HEK293 (cell line): Measurements from ENCODE around the gene KCTD1.

ENCODE experiments used
- CTCF ChIA-PET: fragments of 350-600 bp; formaldehyde crosslinking; extraction: SDS; loops from one replicate; lab custom pipeline; 2021; ENCODE audit warnings: antibody characterized with exemption; lab: Yijun Ruan, JAX
- POLR2A ChIA-PET: fragments of 300-600 bp; formaldehyde crosslinking; extraction: SDS; loops from one replicate; lab custom pipeline; 2020; ENCODE audit warnings: antibody characterized with exemption, inconsistent platforms; lab: Yijun Ruan, JAX
- H3K27ac ChIP-seq: fragments of 200-500 bp; sonication (Bioruptor generic); 2 replicates; pipeline ENCODE4 v1.5.1; 2014; ENCODE audit warnings: low read depth, low read length, control low read depth, inconsistent platforms; ENCODE audit errors: extremely low read depth
- H3K36me3 ChIP-seq, 2 experiments: fragments of 200-500 bp in 1 of 2; sonication (Bioruptor generic) in 1 of 2; 1 replicate in 1 of 2; 2 replicates in 1 of 2; pipeline ENCODE4 v1.5.1; 2014 to 2017; ENCODE audit warnings: inconsistent platforms in 2 of 2, low read length in 2 of 2; ENCODE audit not compliant: control insufficient read depth in 2 of 2, insufficient read depth in 1 of 2
- H3K4me1 ChIP-seq: fragments of 200-500 bp; sonication (Bioruptor generic); 2 replicates; pipeline ENCODE4 v1.5.1; 2014; ENCODE audit warnings: mild to moderate bottlenecking, low read length, inconsistent platforms; ENCODE audit not compliant: control insufficient read depth, insufficient read depth
- H3K4me3 ChIP-seq: 2 replicates; pipeline ENCODE4 v1.5.1; 2011; ENCODE audit warnings: low read depth, mild to moderate bottlenecking, control low read depth, low read length, moderate library complexity
- H3K9me3 ChIP-seq: fragments of 200-500 bp; sonication (Bioruptor generic); 2 replicates; pipeline ENCODE4 v1.5.1; 2014; ENCODE audit warnings: low read depth, low read length, inconsistent platforms; ENCODE audit not compliant: control insufficient read depth, insufficient read depth
- BCL11B ChIP-seq: fragments of 450-650 bp; formaldehyde crosslinking; IDR thresholded peaks from 2 replicates; pipeline ENCODE4 v1.5.1; 2016; ENCODE audit warnings: low read depth, missing biosample characterization, missing genetic modification characterization
- BCL6B ChIP-seq: fragments of 450-650 bp; formaldehyde crosslinking; IDR thresholded peaks from 2 replicates; pipeline ENCODE4 v1.5.1; 2017; ENCODE audit warnings: missing biosample characterization, missing genetic modification characterization
- GLIS1 ChIP-seq: fragments of 450-650 bp; formaldehyde crosslinking; IDR thresholded peaks from 2 replicates; pipeline ENCODE4 v1.5.1; 2016; ENCODE audit warnings: missing biosample characterization, missing genetic modification characterization
- INSM2 ChIP-seq: fragments of 450-650 bp; formaldehyde crosslinking; IDR thresholded peaks from 2 replicates; pipeline ENCODE4 v1.5.1; 2016; ENCODE audit warnings: missing biosample characterization, missing genetic modification characterization
- PRDM1 ChIP-seq: fragments of 450-650 bp; formaldehyde crosslinking; IDR thresholded peaks from 2 replicates; pipeline ENCODE4; 2016; ENCODE audit warnings: missing biosample characterization, missing genetic modification characterization
- ZBTB20 ChIP-seq: fragments of 450-650 bp; formaldehyde crosslinking; IDR thresholded peaks from 2 replicates; pipeline ENCODE4 v1.5.1; 2016; ENCODE audit warnings: missing biosample characterization, missing genetic modification characterization
- ZFP3 ChIP-seq: fragments of 450-650 bp; formaldehyde crosslinking; IDR thresholded peaks from 2 replicates; pipeline ENCODE4 v1.5.1; 2016; ENCODE audit warnings: low read depth, missing biosample characterization, missing genetic modification characterization
- ZNF2 ChIP-seq: fragments of 450-650 bp; formaldehyde crosslinking; IDR thresholded peaks from 2 replicates; pipeline ENCODE4 v1.5.1; 2016; ENCODE audit warnings: missing biosample characterization, missing genetic modification characterization
- ZNF354C ChIP-seq: fragments of 450-650 bp; formaldehyde crosslinking; IDR thresholded peaks from 2 replicates; pipeline ENCODE4 v1.5.1; 2016; ENCODE audit warnings: missing biosample characterization, missing genetic modification characterization, low read depth, borderline replicate concordance
- ZNF404 ChIP-seq: fragments of 450-650 bp; formaldehyde crosslinking; IDR thresholded peaks from 2 replicates; pipeline ENCODE4 v1.5.1; 2017; ENCODE audit warnings: missing biosample characterization, missing genetic modification characterization
- ZNF426 ChIP-seq: fragments of 450-650 bp; formaldehyde crosslinking; IDR thresholded peaks from 2 replicates; pipeline ENCODE4 v1.5.1; 2017; ENCODE audit warnings: missing biosample characterization, missing genetic modification characterization, mild to moderate bottlenecking, inconsistent platforms, moderate library complexity
- ZNF555 ChIP-seq: fragments of 450-650 bp; formaldehyde crosslinking; conservative IDR thresholded peaks from 2 replicates; pipeline ENCODE4 v1.5.1; 2017; ENCODE audit warnings: missing biosample characterization, mild to moderate bottlenecking, missing genetic modification characterization, inconsistent platforms
- ZNF561 ChIP-seq: fragments of 450-650 bp; IDR thresholded peaks from 2 replicates; pipeline ENCODE4 v1.5.1; 2018; ENCODE audit warnings: missing biosample characterization, missing genetic modification characterization, borderline replicate concordance
- ZNF654 ChIP-seq: fragments of 450-650 bp; formaldehyde crosslinking; IDR thresholded peaks from 2 replicates; pipeline ENCODE4 v1.5.1; 2016; ENCODE audit warnings: low read depth, missing biosample characterization, missing genetic modification characterization
- ZNF658 ChIP-seq: fragments of 450-650 bp; formaldehyde crosslinking; IDR thresholded peaks from 2 replicates; pipeline ENCODE4; 2016; ENCODE audit warnings: missing biosample characterization, missing genetic modification characterization
- ZXDB ChIP-seq: fragments of 450-650 bp; formaldehyde crosslinking; IDR thresholded peaks from 2 replicates; pipeline ENCODE4 v1.5.1; 2016; ENCODE audit warnings: missing biosample characterization, missing genetic modification characterization
- TF ChIP-seq, protein P1 (sequence below): fragments of 450-650 bp; formaldehyde crosslinking; IDR thresholded peaks from 2 replicates; pipeline ENCODE4 v1.5.1; 2016; ENCODE audit warnings: missing biosample characterization, missing genetic modification characterization, borderline replicate concordance
- TF ChIP-seq, protein P2 (sequence below): fragments of 450-650 bp; formaldehyde crosslinking; IDR thresholded peaks from 2 replicates; pipeline ENCODE4 v1.5.1; 2016; ENCODE audit warnings: missing biosample characterization, missing genetic modification characterization, borderline replicate concordance

The KCTD1 gene

DNA sequence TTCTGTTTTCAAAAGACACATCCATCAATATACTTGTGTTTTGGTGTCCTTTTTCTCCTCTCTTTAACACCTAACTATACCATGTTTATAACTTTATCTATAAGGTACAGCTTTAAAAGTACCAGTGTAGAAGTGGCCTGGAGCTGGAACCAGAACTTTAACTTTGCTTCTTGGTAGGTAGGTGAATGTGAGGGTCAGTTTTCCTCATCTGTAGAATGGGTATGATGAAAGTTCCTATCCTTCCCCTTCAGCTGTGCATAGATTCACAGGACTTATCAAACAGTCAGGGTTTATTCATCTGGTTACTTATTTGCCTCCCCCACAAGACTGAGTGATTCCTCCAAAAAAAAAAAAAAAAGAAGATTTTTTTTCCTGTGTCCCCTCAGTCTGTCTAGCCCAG lies 12.7 kb downstream of the KCTD1 start:
- H3K27ac ChIP-seq = no peak overlapping the region
- H3K36me3 ChIP-seq = no peaks in the 10 kb centered on the region
- H3K9me3 ChIP-seq = no peaks in the 10 kb centered on the region
- no peak for TF ChIP-seq ZNF561 (tag by site-specific recombination)
- no peak for TF ChIP-seq ZNF555 (tag by site-specific recombination)
- no peak for TF ChIP-seq PRDM1 (tag by site-specific recombination)
- no peak for TF ChIP-seq INSM2 (tag by site-specific recombination)
- no peak for TF ChIP-seq BCL11B
- no peak for TF ChIP-seq ZNF654 (tag by site-specific recombination)
- TF ChIP-seq ZBTB20 = no peak
- no peak for TF ChIP-seq ZNF426 (tag by site-specific recombination)
- TF ChIP-seq BCL6B = no peak
- TF ChIP-seq, protein P1, sequence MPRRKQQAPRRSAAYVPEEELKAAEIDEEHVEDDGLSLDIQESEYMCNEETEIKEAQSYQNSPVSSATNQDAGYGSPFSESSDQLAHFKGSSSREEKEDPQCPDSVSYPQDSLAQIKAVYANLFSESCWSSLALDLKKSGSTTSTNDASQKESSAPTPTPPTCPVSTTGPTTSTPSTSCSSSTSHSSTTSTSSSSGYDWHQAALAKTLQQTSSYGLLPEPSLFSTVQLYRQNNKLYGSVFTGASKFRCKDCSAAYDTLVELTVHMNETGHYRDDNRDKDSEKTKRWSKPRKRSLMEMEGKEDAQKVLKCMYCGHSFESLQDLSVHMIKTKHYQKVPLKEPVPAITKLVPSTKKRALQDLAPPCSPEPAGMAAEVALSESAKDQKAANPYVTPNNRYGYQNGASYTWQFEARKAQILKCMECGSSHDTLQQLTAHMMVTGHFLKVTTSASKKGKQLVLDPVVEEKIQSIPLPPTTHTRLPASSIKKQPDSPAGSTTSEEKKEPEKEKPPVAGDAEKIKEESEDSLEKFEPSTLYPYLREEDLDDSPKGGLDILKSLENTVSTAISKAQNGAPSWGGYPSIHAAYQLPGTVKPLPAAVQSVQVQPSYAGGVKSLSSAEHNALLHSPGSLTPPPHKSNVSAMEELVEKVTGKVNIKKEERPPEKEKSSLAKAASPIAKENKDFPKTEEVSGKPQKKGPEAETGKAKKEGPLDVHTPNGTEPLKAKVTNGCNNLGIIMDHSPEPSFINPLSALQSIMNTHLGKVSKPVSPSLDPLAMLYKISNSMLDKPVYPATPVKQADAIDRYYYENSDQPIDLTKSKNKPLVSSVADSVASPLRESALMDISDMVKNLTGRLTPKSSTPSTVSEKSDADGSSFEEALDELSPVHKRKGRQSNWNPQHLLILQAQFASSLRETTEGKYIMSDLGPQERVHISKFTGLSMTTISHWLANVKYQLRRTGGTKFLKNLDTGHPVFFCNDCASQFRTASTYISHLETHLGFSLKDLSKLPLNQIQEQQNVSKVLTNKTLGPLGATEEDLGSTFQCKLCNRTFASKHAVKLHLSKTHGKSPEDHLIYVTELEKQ (tag by site-specific recombination) = no peak
- no peak for TF ChIP-seq ZNF658 (tag by site-specific recombination)
- no peak for TF ChIP-seq ZNF354C (tag by site-specific recombination)
- TF ChIP-seq, protein P2, sequence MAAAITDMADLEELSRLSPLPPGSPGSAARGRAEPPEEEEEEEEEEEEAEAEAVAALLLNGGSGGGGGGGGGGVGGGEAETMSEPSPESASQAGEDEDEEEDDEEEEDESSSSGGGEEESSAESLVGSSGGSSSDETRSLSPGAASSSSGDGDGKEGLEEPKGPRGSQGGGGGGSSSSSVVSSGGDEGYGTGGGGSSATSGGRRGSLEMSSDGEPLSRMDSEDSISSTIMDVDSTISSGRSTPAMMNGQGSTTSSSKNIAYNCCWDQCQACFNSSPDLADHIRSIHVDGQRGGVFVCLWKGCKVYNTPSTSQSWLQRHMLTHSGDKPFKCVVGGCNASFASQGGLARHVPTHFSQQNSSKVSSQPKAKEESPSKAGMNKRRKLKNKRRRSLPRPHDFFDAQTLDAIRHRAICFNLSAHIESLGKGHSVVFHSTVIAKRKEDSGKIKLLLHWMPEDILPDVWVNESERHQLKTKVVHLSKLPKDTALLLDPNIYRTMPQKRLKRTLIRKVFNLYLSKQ (tag by site-specific recombination) = no peak
- TF ChIP-seq ZXDB = no peak
- TF ChIP-seq ZNF404 (tag by site-specific recombination) = no peak
- no peak for TF ChIP-seq ZFP3 (tag by site-specific recombination)
- no peak for TF ChIP-seq ZNF2 (tag by site-specific recombination)
- no peak for TF ChIP-seq GLIS1 (tag by site-specific recombination)
- POLR2A ChIA-PET = no interaction called here
- H3K4me1 ChIP-seq = peaks cover 8% of the 10 kb centered on the region
- no peak overlapping the region for H3K4me3 ChIP-seq
- CTCF ChIA-PET = interaction anchor here (0.5 kb wide), 1 partner anchor 28 kb away, joined by 3 read pairs; no protein-coding TSS in a partner anchor
